NCI-H1092 (cell line): ENCODE measurements around the gene CD200.

Source experiments
- DNase-seq: peaks from one replicate; lab custom pipeline; 2025; lab: John Stamatoyannopoulos, UW

CD200 gene

GRCh38 chr3:112333381-112334317 is 693 bp downstream of the CD200 start:
- DNase-seq: peak; percentile 69

- no peak for DNase-seq
Observed at GRCh38 chr3:112334691-112335433, 1.9 kb downstream of the CD200 start.

- no peak for DNase-seq
Observed at GRCh38 chr3:112335434-112335781, 2.5 kb downstream of the CD200 start.

- no peak for DNase-seq
Observed at GRCh38 chr3:112338021-112338726, 5.2 kb downstream of the CD200 start.

- no peak for DNase-seq
Observed at GRCh38 chr3:112338727-112339056, 5.7 kb downstream of the CD200 start.

- no peak for DNase-seq
Observed at GRCh38 chr3:112339134-112339533, 6.2 kb downstream of the CD200 start.

GRCh38 chr3:112339609-112340008 is 6.7 kb downstream of the CD200 start:
- DNase-seq: no peak

GRCh38 chr3:112341386-112341785 is 8.4 kb downstream of the CD200 start:
- DNase-seq: no peak

- DNase-seq: no peak
Observed at GRCh38 chr3:112345681-112346080, 12.7 kb downstream of the CD200 start.

- no peak for DNase-seq
Observed at GRCh38 chr3:112346491-112347122, 13.7 kb downstream of the CD200 start.

GRCh38 chr3:112348943-112349342 is 16.0 kb downstream of the CD200 start:
- DNase-seq: no peak

GRCh38 chr3:112349557-112349956 is 16.6 kb downstream of the CD200 start:
- DNase-seq: no peak

- DNase-seq: peak; percentile 44
Observed at GRCh38 chr3:112350018-112350810, 17.3 kb downstream of the CD200 start.

GRCh38 chr3:112351036-112351435 is 18.1 kb downstream of the CD200 start:
- DNase-seq: no peak

- DNase-seq: peak; percentile 69
Observed at GRCh38 chr3:112351823-112352222, 18.9 kb downstream of the CD200 start.

- no peak for DNase-seq
Observed at GRCh38 chr3:112352720-112353119, 19.8 kb downstream of the CD200 start.

- no peak for DNase-seq
Observed at GRCh38 chr3:112353365-112353764, 20.4 kb downstream of the CD200 start.

- DNase-seq: no peak
Observed at GRCh38 chr3:112354642-112355306, 21.8 kb downstream of the CD200 start.

GRCh38 chr3:112355307-112355687 is 22.3 kb downstream of the CD200 start:
- no peak for DNase-seq

GRCh38 chr3:112357930-112358780 is 25.2 kb downstream of the CD200 start:
- DNase-seq: no peak
